ENCODE data around the gene MT1G. TPM values are rescaled to one million over a fixed set of nuclear protein-coding genes. Genes with fewer than 3 reads are reported as not detected.
"Not testable (repeated sequence)": the region's sequence is repeated elsewhere in the genome, so short reads cannot be mapped to it uniquely, and the experiment has no call there.

MT1G gene
- total and polyA plus RNA-seq, 4 experiments from 2014 or later: 1.3 TPM; not detected in 3

DNA sequence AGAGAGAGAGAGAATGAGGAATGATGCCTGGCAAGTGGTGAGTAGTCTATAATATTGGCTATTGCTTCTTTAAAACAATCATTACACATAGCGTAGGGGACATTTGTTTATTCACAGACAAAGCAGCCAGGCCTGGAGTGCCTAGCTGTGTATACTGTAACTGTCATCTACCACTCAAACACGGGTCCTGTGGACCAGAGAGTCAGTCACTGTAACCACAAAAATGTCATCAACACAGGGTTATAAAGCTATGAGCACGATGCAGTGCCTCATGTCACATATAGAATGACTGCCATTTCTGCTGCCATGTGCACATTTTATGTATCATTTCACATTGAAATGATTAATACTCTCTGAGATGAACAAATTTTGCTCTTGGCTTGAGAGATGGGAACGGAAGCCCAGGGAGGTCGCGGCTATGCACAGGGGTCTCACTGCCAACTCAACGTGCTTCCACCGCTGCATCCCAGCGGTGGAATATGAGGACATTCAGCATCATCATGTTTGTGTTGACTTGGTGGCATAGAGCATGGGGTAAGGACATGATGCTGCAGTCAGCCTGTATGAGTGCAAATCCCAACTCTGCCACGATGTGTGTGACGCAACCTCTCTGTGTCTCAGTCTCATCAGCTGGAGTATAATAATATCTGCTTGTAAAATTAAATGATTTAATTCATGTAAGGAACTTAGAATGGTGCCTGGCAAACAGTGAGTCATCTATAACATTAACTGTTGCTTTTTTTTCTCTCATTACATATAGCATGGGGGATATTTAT lies 5.1 kb upstream of the MT1G start:
- H3K36me3 ChIP-seq (ENCODE audit: insufficient read depth, low read length): no peaks in the 10 kb centered on the region
- H3K27ac ChIP-seq (ENCODE audit: low read depth, low read length): no peak overlapping the region
- Mint-ChIP-seq H3K27ac (no peak overlapping the region), H3K4me3 (no peak overlapping the region), H3K36me3 (peaks cover 0 to 4% of the 10 kb centered on the region in 2 donors), H3K27me3 (peaks cover 27 to 46% of the 10 kb centered on the region in 2 donors), H3K9me3 (no peaks in the 10 kb centered on the region), H3K4me1 (peaks cover 12 to 27% (median 22%) of the 10 kb centered on the region in 4 donors)
- POLR2A ChIA-PET (ENCODE audit: partially characterized antibody): interaction anchor here (1.5 kb wide), 1 partner anchor 9 kb away, joined by 6 read pairs; the partner anchor contains the start of gene MT1X
- DNase-seq: no peak
- H3K4me3 ChIP-seq (ENCODE audit: low read length in 2 of 2): no peak overlapping the region
- no peaks in the 10 kb centered on the region for H3K9me3 ChIP-seq (ENCODE audit: control insufficient read depth in 1 of 2, low read length in 2 of 2)
- CTCF ChIA-PET (ENCODE audit: partially characterized antibody): interaction anchor here (0.8 to 2.2 kb wide), 3 partner anchors 9 to 72 kb away, joined by 4 to 9 read pairs (median 5); partner anchors contain the start of gene MT1X
- H3K27me3 ChIP-seq (ENCODE audit: insufficient read depth, low read length): peaks cover 22% of the 10 kb centered on the region
- intact Hi-C loops (cut with micrococcal nuclease): no loop called here
- peaks cover 17% of the 10 kb centered on the region for H3K4me1 ChIP-seq (ENCODE audit: insufficient read depth, low read length)

GRCh38 chr16:56672171-56672570 lies 4.3 kb upstream of the MT1G start:
- H3K4me3 Mint-ChIP-seq; H3K36me3 Mint-ChIP-seq; DNase-seq; H3K36me3 ChIP-seq (ENCODE audit: insufficient read depth, low read length); H3K4me3 ChIP-seq (ENCODE audit: low read length in 2 of 2); intact Hi-C loops (cut with micrococcal nuclease); H3K27ac Mint-ChIP-seq; H3K9me3 ChIP-seq (ENCODE audit: control insufficient read depth in 1 of 2, low read length in 2 of 2); H3K9me3 Mint-ChIP-seq; H3K27ac ChIP-seq (ENCODE audit: low read depth, low read length); POLR2A ChIA-PET (ENCODE audit: partially characterized antibody): not testable (repeated sequence)
- H3K4me1 Mint-ChIP-seq: peaks cover 12 to 32% (median 22%) of the 10 kb centered on the region in 4 donors
- H3K27me3 ChIP-seq (ENCODE audit: insufficient read depth, low read length): peaks cover 30% of the 10 kb centered on the region
- peaks cover 27 to 52% of the 10 kb centered on the region in 2 donors for H3K27me3 Mint-ChIP-seq
- H3K4me1 ChIP-seq (ENCODE audit: insufficient read depth, low read length): peaks cover 22% of the 10 kb centered on the region
- CTCF ChIA-PET (ENCODE audit: partially characterized antibody): interaction anchor here (2.2 kb wide), 1 partner anchor 71 kb away, joined by 5 read pairs; no protein-coding TSS in a partner anchor

- Histone ChIP-seq H3K27me3 (ENCODE audit: insufficient read depth, low read length) (peaks cover 32% of the 10 kb centered on the region), H3K4me1 (ENCODE audit: insufficient read depth, low read length) (peaks cover 22% of the 10 kb centered on the region)
- H3K27ac Mint-ChIP-seq; H3K36me3 ChIP-seq (ENCODE audit: insufficient read depth, low read length); intact Hi-C loops (cut with micrococcal nuclease); H3K36me3 Mint-ChIP-seq; H3K4me3 ChIP-seq (ENCODE audit: low read length in 2 of 2); CTCF ChIA-PET (ENCODE audit: partially characterized antibody); H3K27ac ChIP-seq (ENCODE audit: low read depth, low read length); POLR2A ChIA-PET (ENCODE audit: partially characterized antibody); DNase-seq; H3K9me3 Mint-ChIP-seq; H3K9me3 ChIP-seq (ENCODE audit: control insufficient read depth in 1 of 2, low read length in 2 of 2); H3K4me3 Mint-ChIP-seq: not testable (repeated sequence)
- Mint-ChIP-seq H3K27me3 (peaks cover 28 to 55% of the 10 kb centered on the region in 2 donors), H3K4me1 (peaks cover 12 to 32% (median 22%) of the 10 kb centered on the region in 4 donors)
These were observed 3.8 kb upstream of the MT1G start for GRCh38 chr16:56671691-56672090.

- intact Hi-C loops (cut with micrococcal nuclease): no loop called here
- H3K27ac ChIP-seq (ENCODE audit: low read depth, low read length): no peak overlapping the region
- H3K9me3 ChIP-seq (ENCODE audit: control insufficient read depth in 1 of 2, low read length in 2 of 2): no peaks in the 10 kb centered on the region
- CTCF ChIA-PET (ENCODE audit: partially characterized antibody): no interaction called here
- Mint-ChIP-seq H3K27me3 (peaks cover 33 to 58% of the 10 kb centered on the region in 2 donors), H3K36me3 (peaks cover 0 to 4% of the 10 kb centered on the region in 2 donors), H3K27ac (no peak overlapping the region), H3K4me3 (no peak overlapping the region), H3K4me1 (peaks cover 8 to 27% (median 20%) of the 10 kb centered on the region in 4 donors), H3K9me3 (no peaks in the 10 kb centered on the region)
- POLR2A ChIA-PET (ENCODE audit: partially characterized antibody): interaction anchor here (0.6 kb wide), 1 partner anchor 31 kb away, joined by 3 read pairs; no protein-coding TSS in a partner anchor
- H3K4me1 ChIP-seq (ENCODE audit: insufficient read depth, low read length): peaks cover 16% of the 10 kb centered on the region
- no peaks in the 10 kb centered on the region for H3K36me3 ChIP-seq (ENCODE audit: insufficient read depth, low read length)
- no peak for DNase-seq
- H3K27me3 ChIP-seq (ENCODE audit: insufficient read depth, low read length): peaks cover 32% of the 10 kb centered on the region
- H3K4me3 ChIP-seq (ENCODE audit: low read length in 2 of 2): no peak overlapping the region
These were observed 2.7 kb upstream of the MT1G start for GRCh38 chr16:56670620-56670934.

GRCh38 chr16:56669840-56670619 lies 2.2 kb upstream of the MT1G start:
- Mint-ChIP-seq H3K36me3 (peaks cover 0 to 4% of the 10 kb centered on the region in 2 donors), H3K4me1 (peaks cover 4 to 23% (median 16%) of the 10 kb centered on the region in 4 donors), H3K27ac (no peak overlapping the region), H3K27me3 (peaks cover 33 to 54% of the 10 kb centered on the region in 2 donors), H3K9me3 (no peaks in the 10 kb centered on the region), H3K4me3 (no peak overlapping the region)
- Histone ChIP-seq H3K4me3 (ENCODE audit: low read length in 2 of 2) (no peak overlapping the region), H3K36me3 (ENCODE audit: insufficient read depth, low read length) (no peaks in the 10 kb centered on the region), H3K9me3 (ENCODE audit: control insufficient read depth in 1 of 2, low read length in 2 of 2) (no peaks in the 10 kb centered on the region), H3K27me3 (ENCODE audit: insufficient read depth, low read length) (peaks cover 32% of the 10 kb centered on the region), H3K27ac (ENCODE audit: low read depth, low read length) (no peak overlapping the region), H3K4me1 (ENCODE audit: insufficient read depth, low read length) (peaks cover 13% of the 10 kb centered on the region)
- no peak for DNase-seq
- ChIA-PET POLR2A (ENCODE audit: partially characterized antibody) (interaction anchor here (0.6 to 1.4 kb wide), 3 partner anchors 9 to 32 kb away, joined by 3 read pairs; partner anchors contain the start of gene MT1X), CTCF (ENCODE audit: partially characterized antibody) (interaction anchor here (1.5 kb wide), 1 partner anchor 94 kb away, joined by 3 read pairs; no protein-coding TSS in a partner anchor)
- intact Hi-C loops (cut with micrococcal nuclease): no loop called here

DNA sequence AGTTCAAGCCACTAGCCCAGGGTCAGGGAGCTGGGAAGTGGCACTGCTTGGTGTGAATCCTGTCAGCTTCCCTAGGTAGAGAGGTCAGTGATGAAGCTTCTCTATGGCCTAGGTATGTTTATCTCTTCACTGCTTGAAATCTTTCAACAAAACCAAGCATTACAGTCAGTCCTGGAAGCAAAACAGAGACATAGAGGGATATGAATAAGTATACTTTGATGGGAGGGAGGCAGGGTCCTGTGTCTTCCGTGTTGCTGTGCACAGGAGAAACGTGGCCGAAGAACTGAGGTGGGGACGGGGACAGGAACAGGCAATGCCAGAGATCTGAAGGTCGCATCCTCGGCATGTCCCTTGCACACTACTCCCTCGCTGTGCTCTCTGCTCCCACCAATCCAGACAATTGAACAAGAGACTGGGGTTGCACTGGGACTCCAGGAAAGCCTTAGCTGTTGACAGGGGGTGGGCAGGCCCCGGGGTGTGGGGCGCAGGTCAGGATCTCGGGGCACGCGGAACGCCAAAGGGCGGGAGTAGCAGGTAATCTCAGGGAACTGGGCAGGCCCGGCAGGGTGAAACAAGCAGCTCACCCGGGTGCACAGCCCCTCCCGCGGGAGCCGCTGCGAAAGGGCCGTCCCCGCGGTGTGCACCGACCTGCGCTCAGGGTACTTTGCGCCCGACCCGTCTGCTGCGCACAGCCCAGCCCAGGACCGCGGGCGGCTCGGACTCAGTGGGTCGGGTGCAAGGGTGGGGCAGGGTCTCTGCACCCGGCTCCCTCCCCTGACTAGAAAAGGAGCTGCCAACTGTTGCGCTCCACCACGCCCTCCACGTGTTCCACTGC lies 1.4 kb upstream of the MT1G start, which contains the start of gene MT1H:
MT1H (plus strand) TSS at position 810 of the 835 bp plus-strand sequence. CDS start 71 bp downstream, outside the sequence.
- Mint-ChIP-seq H3K27me3 (peaks cover 33 to 52% of the 10 kb centered on the region in 2 donors), H3K4me1 (peaks cover 4 to 23% (median 15%) of the 10 kb centered on the region in 4 donors), H3K9me3 (no peaks in the 10 kb centered on the region), H3K36me3 (peaks cover 1 to 6% of the 10 kb centered on the region in 2 donors), H3K4me3 (peak within 1 kb of the TSS in 4 of 8 donors; percentile 17 to 76 (median 41)), H3K27ac (no peak within 1 kb of the TSS)
- no peak for DNase-seq
- no peaks in the 10 kb centered on the region for H3K36me3 ChIP-seq (ENCODE audit: insufficient read depth, low read length)
- H3K27ac ChIP-seq (ENCODE audit: low read depth, low read length): no peak within 1 kb of the TSS
- peaks cover 32% of the 10 kb centered on the region for H3K27me3 ChIP-seq (ENCODE audit: insufficient read depth, low read length)
- intact Hi-C loops (cut with micrococcal nuclease): no loop called here
- H3K9me3 ChIP-seq (ENCODE audit: control insufficient read depth in 1 of 2, low read length in 2 of 2): no peaks in the 10 kb centered on the region
- CTCF ChIA-PET (ENCODE audit: partially characterized antibody): interaction anchor here (1.5 kb wide), 1 partner anchor 93 kb away, joined by 3 read pairs; no protein-coding TSS in a partner anchor
- peaks cover 13% of the 10 kb centered on the region for H3K4me1 ChIP-seq (ENCODE audit: insufficient read depth, low read length)
- POLR2A ChIA-PET (ENCODE audit: partially characterized antibody): interaction anchor here (1.3 to 1.4 kb wide), 2 partner anchors 10 to 13 kb away, joined by 3 read pairs; partner anchors contain the start of gene MT1X
- no peak within 1 kb of the TSS for H3K4me3 ChIP-seq (ENCODE audit: low read length in 2 of 2)

All from CD4-positive, alpha-beta memory T cell (primary cell).